C4-2B (cell line): ENCODE results near the gene TMEM121.

Experiments
- H3K27ac ChIP-seq: fragments of 450-650 bp; 2 replicates; pipeline ENCODE4 v1.5.1; 2017
- ZFX ChIP-seq: fragments of 450-650 bp; IDR thresholded peaks from 2 replicates; pipeline ENCODE4 v1.6.1; 2017
- TF ChIP-seq, protein P1 (sequence below): fragments of 450-650 bp; conservative IDR thresholded peaks from 2 replicates; pipeline ENCODE4 v1.5.1; 2017; ENCODE audit warnings: mild to moderate bottlenecking

The TMEM121 gene

DNA sequence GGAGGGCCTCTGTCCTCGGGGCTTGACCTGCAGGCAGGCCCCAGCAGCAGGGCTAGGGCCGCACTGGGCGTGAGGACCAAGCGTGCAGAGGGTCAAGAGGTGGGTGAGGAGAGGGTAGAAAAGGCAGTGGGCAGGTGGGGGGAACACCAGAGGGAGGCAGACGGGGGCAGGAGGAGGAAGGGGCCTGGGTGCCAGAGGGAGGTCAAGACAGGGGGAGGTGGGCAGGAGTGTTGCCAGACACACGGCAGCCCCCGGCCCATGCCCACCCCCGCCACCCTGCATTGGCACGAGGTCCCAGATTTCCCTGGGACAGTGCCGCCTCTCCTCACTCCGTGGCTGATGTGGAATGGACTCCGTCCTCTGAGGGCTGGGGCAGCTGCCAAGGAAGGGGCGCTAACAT is 8.2 kb downstream of the TMEM121 start:
- TF ChIP-seq, protein P1, sequence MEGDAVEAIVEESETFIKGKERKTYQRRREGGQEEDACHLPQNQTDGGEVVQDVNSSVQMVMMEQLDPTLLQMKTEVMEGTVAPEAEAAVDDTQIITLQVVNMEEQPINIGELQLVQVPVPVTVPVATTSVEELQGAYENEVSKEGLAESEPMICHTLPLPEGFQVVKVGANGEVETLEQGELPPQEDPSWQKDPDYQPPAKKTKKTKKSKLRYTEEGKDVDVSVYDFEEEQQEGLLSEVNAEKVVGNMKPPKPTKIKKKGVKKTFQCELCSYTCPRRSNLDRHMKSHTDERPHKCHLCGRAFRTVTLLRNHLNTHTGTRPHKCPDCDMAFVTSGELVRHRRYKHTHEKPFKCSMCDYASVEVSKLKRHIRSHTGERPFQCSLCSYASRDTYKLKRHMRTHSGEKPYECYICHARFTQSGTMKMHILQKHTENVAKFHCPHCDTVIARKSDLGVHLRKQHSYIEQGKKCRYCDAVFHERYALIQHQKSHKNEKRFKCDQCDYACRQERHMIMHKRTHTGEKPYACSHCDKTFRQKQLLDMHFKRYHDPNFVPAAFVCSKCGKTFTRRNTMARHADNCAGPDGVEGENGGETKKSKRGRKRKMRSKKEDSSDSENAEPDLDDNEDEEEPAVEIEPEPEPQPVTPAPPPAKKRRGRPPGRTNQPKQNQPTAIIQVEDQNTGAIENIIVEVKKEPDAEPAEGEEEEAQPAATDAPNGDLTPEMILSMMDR, result no peak
- no peak for TF ChIP-seq ZFX
- H3K27ac ChIP-seq, result no peak overlapping the region

DNA sequence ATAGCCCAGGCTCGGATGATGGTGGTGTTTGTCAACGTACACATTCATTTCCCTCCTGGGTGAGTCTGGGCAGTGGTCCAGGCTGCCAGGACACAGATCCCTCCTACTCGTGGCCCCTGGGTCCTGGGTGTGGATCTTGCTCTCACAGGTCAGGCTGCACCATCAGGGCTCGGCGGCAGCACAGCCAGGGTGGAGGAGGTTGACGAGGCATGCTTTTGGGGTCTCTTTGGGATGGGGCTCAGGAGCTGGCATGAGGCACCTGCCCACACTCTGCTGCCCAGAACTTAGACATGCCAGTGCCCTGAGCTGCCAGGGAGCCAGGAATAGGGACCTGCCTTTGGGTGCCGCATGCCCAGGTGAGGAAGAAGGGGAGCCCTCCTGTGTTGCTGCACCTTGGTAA is 9.7 kb downstream of the TMEM121 start:
- H3K27ac ChIP-seq, result no peak overlapping the region
- TF ChIP-seq ZFX, result no peak
- TF ChIP-seq, protein P1, result no peak

DNA sequence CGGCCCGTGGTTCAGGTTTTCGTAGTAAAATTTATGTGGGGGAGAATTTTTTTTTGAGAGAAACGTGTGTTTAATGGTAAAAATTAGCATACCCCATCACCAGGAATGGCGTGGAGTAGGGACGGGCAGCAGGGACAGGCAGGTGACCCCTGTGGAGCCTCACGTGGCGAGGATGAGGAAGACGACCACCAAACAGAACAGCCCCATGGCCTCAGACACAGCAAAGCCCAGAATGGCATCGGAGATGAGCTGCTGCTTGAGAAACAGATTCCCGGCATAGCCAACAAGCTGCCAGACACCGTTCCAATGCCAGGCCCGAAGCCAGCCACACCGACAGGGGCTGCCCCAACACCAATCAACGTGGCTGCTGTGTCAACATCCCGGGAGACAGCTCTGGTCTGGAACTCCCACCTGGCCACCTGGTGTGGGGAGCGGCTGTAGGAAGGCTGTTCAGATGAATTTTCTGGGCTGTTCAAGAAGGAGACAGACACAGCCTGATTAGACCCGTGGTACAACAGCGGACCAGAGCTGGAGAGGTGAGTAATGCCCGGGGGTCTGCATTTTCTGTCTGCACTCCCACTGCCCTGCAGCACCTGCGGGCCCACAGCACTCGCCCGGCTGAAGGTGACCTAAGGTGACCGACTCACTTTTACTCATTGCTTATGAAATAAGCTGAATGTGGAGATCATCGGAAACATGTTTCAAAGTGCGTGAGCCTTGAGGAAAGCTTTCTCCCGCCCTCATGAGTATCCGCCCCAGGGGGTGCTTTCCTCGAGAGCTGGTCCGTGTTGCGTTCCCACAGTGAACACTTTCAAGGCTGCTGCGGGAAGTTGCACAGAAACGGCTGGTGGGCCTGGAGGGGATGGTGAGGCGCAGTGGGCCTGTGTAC is 10.6 kb downstream of the TMEM121 start:
- TF ChIP-seq, protein P1, result no peak
- no peak for TF ChIP-seq ZFX
- no peak overlapping the region for H3K27ac ChIP-seq

DNA sequence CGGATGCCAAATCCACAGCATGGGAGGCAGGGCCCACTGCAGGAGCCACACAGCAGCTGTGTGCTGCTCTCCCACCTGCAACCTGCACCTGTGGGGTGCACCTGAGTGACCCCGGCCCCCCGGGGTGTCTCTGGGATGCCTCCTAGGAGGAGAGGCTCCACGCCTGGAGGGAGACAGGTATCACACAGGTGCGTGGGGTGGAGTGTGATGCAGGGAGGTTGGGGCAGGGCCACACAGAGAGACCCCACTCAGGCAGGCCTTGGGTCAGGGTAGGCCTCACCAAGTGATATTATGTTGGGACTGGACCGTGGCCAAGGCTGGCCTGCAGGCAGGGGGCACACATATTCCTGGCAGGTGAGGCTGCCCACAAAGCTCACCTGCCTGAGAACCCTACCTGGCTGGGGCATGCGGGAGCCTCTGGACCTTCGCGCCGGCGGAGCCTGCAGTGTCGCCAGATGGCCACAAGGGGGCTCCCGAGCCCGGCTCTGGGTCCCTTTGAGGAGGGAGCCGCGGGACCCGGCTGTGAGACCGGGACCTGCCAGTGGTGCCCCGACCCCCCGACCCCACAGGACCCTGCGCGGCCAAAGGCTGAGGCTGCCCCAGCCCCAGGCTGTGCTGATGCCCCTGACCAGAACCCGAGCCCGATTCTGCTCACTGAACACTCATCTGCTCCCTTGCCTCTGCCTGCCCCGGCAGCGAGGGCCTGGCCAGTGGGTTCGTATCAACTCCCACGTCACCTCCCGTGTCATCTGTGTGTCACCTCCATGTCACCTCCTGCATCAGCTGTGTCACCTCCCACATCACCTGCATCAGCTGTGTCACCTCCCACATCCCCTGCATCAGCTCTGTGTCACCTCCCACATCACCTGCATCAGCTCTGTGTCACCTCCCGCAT is 11.4 kb downstream of the TMEM121 start:
- H3K27ac ChIP-seq, result no peak overlapping the region
- no peak for TF ChIP-seq ZFX
- TF ChIP-seq, protein P1, result peak; percentile 97

DNA sequence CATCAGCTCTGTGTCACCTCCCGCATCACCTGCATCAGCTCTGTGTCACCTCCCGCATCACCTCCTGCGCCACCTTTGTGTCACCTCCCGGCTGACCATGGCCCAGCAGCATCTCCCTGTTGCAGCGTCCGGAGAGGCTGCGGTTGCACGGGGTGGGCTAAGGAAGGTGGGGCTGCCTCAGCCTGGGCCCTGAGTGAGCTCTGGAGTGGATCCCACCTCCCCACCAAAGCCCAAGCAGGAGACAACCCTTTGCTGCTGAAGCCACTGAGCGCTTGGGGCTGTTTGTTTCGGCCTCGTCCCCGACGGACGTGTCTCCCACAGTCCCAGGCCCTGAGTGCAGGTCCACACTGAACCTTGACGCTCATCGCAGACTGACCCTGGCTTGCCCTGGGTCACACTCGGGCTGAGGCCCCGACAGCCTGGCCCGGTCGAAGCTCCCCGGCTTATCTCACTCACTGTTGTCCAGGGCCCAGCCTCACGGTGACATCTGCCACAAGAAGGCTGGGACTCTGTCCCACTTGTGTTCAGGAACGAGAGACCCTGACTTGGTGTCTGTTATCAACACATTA is 12.2 kb downstream of the TMEM121 start:
- no peak for TF ChIP-seq ZFX
- TF ChIP-seq, protein P1, result no peak
- no peak overlapping the region for H3K27ac ChIP-seq

DNA sequence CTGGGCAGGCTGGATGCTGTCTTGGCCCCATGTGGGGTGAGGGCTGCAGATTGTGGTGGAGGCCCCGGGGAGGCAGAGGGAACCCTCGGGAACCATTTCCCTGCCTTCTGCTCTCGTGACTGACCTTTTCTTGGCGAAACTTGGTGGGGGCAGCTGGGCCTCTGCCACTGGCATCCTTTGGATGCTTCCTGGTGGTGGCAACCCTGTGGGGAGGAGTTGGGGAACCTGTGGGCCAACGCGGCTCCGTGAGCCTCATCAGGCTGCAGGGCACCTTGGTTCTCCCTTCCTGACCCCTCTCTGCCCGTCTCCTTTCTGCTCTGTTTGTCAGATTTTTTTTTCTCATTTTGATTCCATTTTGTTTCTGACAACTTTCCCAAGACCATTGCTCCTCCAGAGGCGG is 14.4 kb downstream of the TMEM121 start:
- TF ChIP-seq, protein P1, result no peak
- TF ChIP-seq ZFX, result no peak
- no peak overlapping the region for H3K27ac ChIP-seq
